Right lobe of liver (tissue), 4 donors: ENCODE results near the gene RNF214.

Experiments used
- CTCF ChIP-seq, 4 donors: fragments of 200-600 bp in 3 of 4; fragments of 450-650 bp in 1 of 4; IDR thresholded peaks; one replicate each; pipeline versions ENCODE4 v1.5.1 to v1.8.0; 2016 to 2022; ENCODE audit warnings: antibody characterized with exemption in 4 of 4, mild to moderate bottlenecking in 2 of 4
- POLR2A ChIP-seq: fragments of 450-650 bp; IDR thresholded peaks from one replicate; pipeline ENCODE4 v1.6.1; 2017; ENCODE audit warnings: antibody characterized with exemption, mild to moderate bottlenecking
- donor health status: DM: no; HTN: no; CAD: no.
- donor health status: DM: no; HTN: no; CAD: no.
- donor health status: DM: no; HTN: yes; CAD: no.

GRCh38 chr11:117328375-117329010 lies 96.0 kb downstream of the RNF214 start:
- TF ChIP-seq POLR2A (no peak), CTCF (IDR thresholded peaks at IDR 0.05) (no peak)
